VCaP (cell line): Measurements from ENCODE around the gene HSD11B2.
A peak's percentile ranks its signal among the peaks of the same experiment; 100 is the strongest.

Experiments
- H3K27ac ChIP-seq: fragments of 450-650 bp; 2 replicates; pipeline ENCODE4 v1.5.1; 2017
- TF ChIP-seq, protein P1 (sequence below): fragments of 450-650 bp; conservative IDR thresholded peaks from 2 replicates; pipeline ENCODE4 v1.5.1; 2017; ENCODE audit warnings: mild to moderate bottlenecking, moderate library complexity

The HSD11B2 gene

DNA sequence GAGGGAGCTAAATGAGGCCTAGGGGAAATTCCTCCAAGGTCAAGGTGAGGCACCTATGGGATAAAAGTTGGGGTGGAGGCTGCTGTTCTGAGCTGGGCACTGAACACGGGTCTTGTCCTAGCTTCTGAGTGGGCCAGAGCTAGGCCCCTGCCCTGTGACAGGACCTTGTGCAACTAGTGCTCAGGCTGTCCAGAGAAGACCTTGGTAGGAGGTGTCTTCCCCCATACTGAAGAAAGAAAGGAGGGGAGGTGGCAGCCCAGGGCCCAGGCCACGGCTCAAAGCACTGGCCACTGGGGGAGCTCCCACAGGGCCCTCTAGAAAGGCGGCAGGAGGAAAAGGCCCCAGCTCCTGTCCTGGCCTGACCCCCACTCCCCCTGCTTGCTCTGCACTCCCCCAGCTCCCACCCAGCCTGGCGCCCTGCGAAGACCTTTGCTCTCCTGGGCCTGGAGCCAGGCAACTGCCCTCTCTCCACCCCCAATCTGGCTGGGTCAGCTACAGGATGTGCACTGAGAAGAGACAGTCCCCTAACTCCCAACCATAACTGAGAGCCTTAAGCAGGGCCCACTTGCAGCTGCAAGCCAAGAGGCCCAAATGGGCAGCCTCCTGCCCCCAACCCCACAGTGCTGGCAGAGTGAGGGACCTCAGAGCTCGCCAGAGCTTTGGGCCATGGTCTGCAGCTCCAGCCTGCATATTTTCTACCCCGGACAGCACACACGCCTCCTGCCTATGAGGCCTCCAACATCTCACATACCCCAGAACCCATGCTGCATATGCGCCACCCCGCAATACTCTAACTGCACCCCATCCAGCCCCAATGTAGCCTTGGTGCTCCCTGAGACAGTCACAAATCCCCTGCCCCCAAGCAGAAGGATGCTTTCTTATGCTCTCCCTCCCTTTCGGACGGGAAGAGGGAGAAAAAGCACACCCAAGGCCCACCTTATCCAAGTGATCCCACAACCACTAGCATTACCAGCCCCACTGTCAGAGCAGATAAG, 15.3 kb downstream of the HSD11B2 start:
- peak overlapping the region; percentile 16; the same call in 1 of the 2 replicates for H3K27ac ChIP-seq

DNA sequence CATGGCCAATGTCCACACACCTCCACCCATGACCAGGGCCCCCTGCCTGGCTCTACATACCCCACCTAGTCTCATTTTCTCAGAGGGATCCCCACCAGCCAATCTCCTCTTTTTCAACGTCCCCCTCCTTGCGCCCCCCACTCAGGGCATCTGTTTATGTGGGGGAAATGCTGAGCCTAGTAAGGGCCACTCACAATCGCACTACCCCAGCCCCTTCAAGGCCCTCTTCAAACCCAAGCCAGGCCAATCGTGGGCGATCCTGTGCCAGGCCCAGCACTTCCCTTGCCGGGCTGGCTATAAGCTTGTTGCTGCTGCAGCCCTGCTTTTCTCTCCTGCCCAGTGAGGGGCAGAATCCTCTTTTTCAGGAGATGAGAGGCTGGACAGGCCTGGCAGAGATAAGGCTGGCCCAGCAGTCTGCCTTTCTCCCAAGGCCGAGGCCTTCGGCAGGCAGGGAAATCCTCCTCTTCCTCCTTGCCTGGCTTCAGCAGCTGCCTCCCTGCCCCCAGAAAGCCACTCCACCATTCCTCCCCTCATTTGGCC, 16.1 kb downstream of the HSD11B2 start:
- peak overlapping the region; percentile 16; the same call in 1 of the 2 replicates for H3K27ac ChIP-seq
- TF ChIP-seq, protein P1, sequence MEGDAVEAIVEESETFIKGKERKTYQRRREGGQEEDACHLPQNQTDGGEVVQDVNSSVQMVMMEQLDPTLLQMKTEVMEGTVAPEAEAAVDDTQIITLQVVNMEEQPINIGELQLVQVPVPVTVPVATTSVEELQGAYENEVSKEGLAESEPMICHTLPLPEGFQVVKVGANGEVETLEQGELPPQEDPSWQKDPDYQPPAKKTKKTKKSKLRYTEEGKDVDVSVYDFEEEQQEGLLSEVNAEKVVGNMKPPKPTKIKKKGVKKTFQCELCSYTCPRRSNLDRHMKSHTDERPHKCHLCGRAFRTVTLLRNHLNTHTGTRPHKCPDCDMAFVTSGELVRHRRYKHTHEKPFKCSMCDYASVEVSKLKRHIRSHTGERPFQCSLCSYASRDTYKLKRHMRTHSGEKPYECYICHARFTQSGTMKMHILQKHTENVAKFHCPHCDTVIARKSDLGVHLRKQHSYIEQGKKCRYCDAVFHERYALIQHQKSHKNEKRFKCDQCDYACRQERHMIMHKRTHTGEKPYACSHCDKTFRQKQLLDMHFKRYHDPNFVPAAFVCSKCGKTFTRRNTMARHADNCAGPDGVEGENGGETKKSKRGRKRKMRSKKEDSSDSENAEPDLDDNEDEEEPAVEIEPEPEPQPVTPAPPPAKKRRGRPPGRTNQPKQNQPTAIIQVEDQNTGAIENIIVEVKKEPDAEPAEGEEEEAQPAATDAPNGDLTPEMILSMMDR: no peak

More for the DNA sequence above, 15.3 kb downstream of the HSD11B2 start:
- TF ChIP-seq, protein P1: no peak

DNA sequence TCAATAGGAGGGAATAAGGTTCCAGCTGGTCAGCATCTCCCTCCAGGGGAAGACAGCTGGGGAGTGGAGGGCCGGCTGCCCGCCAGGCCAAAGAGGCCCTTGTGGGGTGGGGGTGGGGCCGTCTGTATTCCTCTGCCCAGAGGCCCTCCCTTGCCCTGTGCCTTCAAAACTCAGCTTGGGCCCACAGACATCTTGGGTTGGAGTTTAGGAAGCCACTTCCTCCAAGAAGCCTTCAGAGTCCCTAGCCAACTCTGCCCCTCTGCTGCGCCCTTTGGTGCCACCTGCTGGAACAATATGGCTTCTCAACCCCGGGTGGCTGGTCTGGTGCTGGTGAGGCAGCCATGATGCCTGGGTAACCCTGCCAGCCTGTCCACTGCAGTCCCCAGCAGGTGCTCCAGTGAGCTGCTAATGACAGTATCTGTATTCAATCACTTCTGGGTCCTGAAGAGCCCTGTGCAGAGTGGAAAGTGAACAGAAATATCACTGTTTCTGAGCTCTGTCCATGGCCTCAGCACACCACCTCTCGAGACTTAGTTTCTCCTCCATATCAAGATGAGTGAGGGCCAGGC, 16.7 kb downstream of the HSD11B2 start:
- TF ChIP-seq, protein P1: no peak; the same call in 1 of the 2 replicates
- no peak overlapping the region for H3K27ac ChIP-seq

- no peak overlapping the region for H3K27ac ChIP-seq
- TF ChIP-seq, protein P1: no peak
Measured at GRCh38 chr16:67448580-67448979, 17.7 kb downstream of the HSD11B2 start.

GRCh38 chr16:67449336-67449735, 18.4 kb downstream of the HSD11B2 start:
- TF ChIP-seq, protein P1: no peak
- H3K27ac ChIP-seq: no peak overlapping the region

DNA sequence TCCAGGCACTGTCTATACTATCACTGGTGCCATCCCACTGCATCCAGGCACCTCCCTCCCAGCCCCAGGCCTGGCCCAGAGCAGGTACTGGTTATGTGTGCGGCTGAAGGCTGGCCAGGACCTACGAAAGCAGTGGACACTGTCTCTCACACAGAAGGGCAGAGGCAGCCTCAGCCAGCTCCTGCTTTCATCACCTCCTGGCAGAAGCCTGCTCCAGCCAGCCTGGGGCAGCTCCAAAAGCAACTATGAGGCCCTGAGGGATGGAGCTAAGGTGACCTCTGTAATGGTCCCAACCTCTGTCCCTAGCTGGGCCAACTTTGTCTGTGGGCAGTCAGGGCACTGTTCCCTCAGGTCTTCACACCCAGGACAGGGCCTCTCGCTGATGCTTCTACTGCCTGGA, 18.8 kb downstream of the HSD11B2 start:
- no peak overlapping the region; the same call in 1 of the 2 replicates for H3K27ac ChIP-seq
- TF ChIP-seq, protein P1: no peak
